GM18508 (cell line): Measurements from ENCODE around the gene CDKL4.
"Not testable (repeated sequence)": the region's sequence is repeated elsewhere in the genome, so short reads cannot be mapped to it uniquely, and the experiment has no call there.

Experiments
- ATAC-seq: cut with Tn5 transposase; IDR thresholded peaks from one replicate; pipeline ENCODE4 v1.9.1; 2021; ENCODE audit warnings: moderate number of reproducible peaks; ENCODE audit not compliant: insufficient read depth, unreplicated experiment

Gene CDKL4

GRCh38 chr2:39243469-39244123, at the start of gene CDKL4:
Gene CDKL4 (minus strand): TSS chr2:39243970.
- ATAC-seq: no peak

DNA sequence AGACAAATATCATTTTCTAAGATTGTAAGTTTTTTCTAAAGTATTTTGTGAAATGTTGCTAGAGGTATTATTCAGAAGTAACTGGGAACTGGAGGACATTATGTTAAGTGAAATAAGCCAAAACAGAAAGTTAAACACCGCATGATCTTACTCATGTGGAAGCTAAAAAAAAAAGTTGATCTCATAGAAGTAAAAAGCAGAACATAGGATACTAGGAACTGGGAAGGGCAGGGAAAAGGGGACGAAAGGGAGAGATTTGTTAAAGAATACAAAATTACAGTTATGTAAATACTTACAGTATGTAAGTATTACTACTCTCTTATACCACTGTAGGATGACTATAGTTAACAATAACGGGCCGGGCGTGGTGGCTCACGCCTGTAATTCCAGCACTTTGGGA, 46.7 kb upstream of the CDKL4 start:
- ATAC-seq: no peak

GRCh38 chr2:39289609-39290008, 45.8 kb upstream of the CDKL4 start:
- no peak for ATAC-seq

GRCh38 chr2:39283561-39283960, 39.8 kb upstream of the CDKL4 start:
- ATAC-seq: no peak

- no peak for ATAC-seq
These were observed 37.6 kb upstream of the CDKL4 start for GRCh38 chr2:39281391-39281790.

- no peak for ATAC-seq
These were observed 31.2 kb upstream of the CDKL4 start for GRCh38 chr2:39275016-39275415.

- ATAC-seq: no peak
These were observed 26.2 kb upstream of the CDKL4 start for GRCh38 chr2:39269941-39270340.

DNA sequence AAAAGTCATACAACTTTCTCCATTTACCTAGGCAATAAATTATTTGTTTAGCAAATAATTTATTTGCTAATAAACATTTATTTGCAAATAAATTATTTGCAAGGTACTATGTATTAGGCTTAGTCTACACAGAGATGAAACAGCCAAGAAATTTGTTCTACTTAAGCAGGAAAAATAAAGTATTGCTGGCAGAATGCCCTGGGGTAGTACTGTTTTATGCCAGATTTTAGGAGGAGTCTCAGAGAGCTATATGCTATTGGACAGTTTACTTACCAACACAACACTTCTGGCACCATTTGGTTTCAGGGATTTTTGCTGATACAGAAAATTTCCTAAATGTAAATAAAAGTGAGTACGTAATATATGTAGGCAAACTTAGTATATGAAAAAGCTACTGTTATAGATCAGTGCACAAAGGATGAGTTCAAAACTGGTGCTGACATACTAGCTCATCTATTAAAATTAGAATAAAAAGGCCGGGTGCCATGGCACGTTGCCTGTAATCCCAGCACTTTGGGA, 23.2 kb upstream of the CDKL4 start:
- no peak for ATAC-seq

- peak; percentile 58 for ATAC-seq
These were observed 22.5 kb upstream of the CDKL4 start for GRCh38 chr2:39266139-39266805.

DNA sequence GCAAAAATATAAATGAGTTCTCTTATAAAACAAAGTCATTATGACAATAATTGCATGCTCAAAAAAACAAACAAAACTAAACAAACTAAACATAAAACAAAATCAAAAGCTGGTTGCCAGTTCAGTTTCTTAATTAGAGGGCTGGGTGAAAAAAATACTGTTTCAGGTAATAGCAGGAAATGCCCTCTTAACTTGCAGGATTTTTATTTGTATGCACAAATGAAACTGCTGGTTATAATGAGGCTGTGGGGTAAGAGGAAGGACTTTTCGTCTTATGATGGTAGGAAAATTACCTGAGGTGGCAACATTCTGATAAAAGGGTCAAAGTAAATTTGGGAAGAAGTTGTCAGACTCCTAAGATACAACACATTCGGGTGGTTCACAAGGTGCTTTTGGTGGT, 21.5 kb upstream of the CDKL4 start:
- ATAC-seq: no peak

GRCh38 chr2:39264733-39265132, 21.0 kb upstream of the CDKL4 start:
- peak; percentile 52 for ATAC-seq

- no peak for ATAC-seq
These were observed 16.3 kb upstream of the CDKL4 start for GRCh38 chr2:39260087-39260486.

- no peak for ATAC-seq
These were observed 12.3 kb upstream of the CDKL4 start for GRCh38 chr2:39256040-39256439.

DNA sequence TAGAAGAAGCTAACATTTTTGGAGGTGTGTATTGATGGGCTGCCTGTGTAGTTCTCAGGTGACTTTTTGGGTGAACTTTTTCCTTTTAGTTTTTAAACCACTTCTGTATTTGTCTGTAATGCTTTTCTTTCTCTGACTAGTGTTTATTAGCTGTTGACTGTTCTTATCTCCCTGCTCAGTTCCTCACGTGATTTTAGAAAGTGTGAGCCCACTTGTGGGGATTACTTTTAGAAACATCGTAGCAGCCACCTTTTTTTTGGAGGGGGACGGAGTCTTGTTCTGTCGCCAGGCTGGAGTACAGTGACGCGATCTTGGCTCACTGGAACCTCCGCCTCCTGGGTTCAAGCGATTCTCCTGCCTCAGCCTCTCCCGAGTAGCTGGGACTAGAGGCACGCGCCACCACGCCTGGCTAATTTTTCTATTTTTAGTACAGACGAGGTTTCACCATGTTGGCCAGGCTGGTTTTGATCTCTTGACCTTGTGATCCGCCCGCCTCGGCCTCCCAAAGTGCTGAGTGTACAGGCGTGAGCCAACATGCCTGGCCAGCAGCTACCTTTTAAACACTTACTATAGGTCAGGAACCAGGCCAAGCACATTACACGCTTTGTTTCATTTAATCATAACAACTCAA, 9.2 kb upstream of the CDKL4 start:
- ATAC-seq: no peak

- no peak for ATAC-seq
These were observed 3.8 kb upstream of the CDKL4 start for GRCh38 chr2:39247512-39248043.

DNA sequence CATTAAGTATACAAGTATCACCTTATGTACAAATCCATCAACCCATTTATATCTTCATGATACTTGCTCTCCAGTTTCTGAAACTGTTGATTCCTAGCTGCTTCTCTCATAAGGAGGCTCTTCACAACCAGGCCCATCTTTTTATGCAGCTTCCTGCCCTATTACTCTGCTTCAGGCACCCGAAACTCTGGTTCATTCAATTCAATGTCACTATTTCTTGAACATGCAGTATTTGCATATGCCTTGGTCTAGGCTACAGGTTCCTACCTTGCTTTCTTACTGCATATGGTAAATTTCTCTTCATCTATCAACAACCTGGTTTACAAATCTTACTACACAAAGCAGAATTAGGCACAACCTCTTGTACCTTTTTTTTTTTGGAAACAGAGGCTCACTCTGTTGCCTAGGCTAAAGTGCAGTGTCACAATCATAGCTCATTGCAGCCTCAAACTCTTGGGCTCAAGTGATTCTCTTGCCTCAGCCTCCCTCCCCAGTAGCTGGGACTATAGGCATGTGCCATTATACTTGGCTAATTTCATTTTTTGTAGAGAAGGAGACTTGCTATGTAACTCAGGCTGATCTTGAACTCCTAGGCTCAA, 2.7 kb upstream of the CDKL4 start:
- ATAC-seq: no peak

GRCh38 chr2:39244963-39245625, 1.3 kb upstream of the CDKL4 start:
- ATAC-seq: not testable (repeated sequence)

- not testable (repeated sequence) for ATAC-seq
These were observed 582 bp upstream of the CDKL4 start for GRCh38 chr2:39244241-39244862.

- no peak for ATAC-seq
These were observed 2.2 kb downstream of the CDKL4 start for GRCh38 chr2:39241588-39241987.

DNA sequence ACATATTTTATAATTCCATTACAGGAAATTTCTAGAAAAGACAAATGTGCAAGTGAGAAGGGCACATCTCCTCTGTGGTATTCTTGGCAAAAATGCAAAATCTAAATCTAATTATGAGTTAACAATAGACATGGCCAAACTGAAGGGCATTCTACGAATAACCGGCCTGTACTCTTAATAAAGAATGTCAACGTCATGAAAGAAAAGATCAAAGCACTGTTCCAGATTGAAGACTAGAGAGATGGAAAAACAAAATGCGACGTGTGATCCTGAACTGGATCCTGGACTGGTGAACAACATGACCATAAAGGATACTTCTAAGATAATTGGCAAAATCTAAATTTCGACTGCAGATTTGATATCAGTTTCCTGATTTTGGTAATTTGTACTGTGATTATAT, 3.0 kb downstream of the CDKL4 start:
- no peak for ATAC-seq
